ENCODE results near the gene ATP1A4.

ATP1A4 gene

DNA sequence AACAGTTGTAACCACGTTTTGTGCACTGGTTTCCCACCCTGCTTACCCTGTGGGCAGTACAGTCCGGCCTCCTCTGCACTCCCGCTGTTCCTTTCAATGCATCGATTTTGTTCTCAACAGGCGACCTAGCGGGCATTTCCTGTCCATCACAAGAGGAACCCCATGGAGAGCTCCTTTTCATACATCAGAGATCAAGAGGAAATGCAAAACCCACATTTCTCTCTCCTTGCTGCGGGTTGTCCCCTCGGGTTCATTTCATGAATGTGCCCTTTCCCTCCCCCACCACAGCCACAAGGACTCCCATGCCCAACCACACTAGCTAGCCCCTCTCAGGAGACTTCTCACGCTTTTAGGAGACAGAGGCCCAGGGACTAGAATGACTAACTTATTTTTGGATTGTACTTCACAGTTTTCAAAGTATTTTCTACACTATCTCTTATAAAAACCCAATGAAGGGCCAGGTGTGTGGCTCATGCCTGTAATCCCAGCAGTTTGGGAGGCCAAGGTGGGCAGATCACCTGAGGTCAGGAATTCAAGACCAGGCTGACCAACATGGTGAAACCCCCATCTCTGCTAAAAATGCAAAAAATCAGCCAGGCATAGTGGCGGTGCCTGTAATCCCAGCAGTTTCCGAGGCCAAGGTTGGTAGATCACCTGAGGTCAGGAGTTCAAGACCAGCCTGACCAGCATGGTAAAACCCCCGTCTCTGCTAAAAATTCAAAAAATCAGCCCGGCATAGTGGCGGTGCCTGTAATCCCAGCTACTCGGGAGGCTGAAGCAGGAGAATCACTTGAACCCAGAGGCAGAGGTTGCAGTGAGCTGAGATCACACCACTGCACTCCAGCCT is 18.4 kb downstream of the ATP1A4 start:
- Histone ChIP-seq H3K27ac (ENCODE audit: low read depth, low read length) (no peak overlapping the region), H3K9ac (ENCODE audit: low read depth in 1 of 2, low read length in 2 of 2) (no peak overlapping the region), H3K4me1 (ENCODE audit: control insufficient read depth in 1 of 2, insufficient read depth in 2 of 2, low read length in 2 of 2) (no peaks in the 10 kb centered on the region), H3K36me3 (ENCODE audit: control insufficient read depth in 1 of 2, insufficient read depth in 2 of 2, low read length in 2 of 2) (no peaks in the 10 kb centered on the region), H3K4me3 (ENCODE audit: low read depth in 1 of 2, low read length in 2 of 2) (no peak overlapping the region), H3K9me3 (ENCODE audit: control insufficient read depth in 1 of 2, low read length in 2 of 2) (no peaks in the 10 kb centered on the region), H3K27me3 (ENCODE audit: control insufficient read depth in 1 of 2, insufficient read depth in 2 of 2, low read length in 2 of 2) (peaks cover 0 to 5% of the 10 kb centered on the region in 2 donors)

DNA sequence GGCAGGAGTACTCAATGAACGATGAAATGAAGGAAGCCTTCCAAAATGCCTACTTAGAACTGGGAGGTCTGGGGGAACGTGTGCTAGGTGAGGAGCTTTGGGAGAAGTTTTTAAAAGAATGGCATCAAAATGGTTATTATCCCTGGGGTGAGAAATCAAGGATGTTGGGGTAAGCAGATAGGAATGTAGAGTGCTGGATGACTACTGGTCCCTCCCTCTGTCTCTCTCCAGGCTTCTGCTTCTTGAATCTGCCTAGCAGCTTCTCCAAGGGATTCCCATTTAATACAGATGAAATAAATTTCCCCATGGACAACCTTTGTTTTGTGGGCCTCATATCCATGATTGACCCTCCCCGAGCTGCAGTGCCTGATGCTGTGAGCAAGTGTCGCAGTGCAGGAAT is 20.0 kb downstream of the ATP1A4 start:
- Histone ChIP-seq H3K9me3 (ENCODE audit: control insufficient read depth in 1 of 2, low read length in 2 of 2) (no peaks in the 10 kb centered on the region), H3K27ac (ENCODE audit: low read depth, low read length) (no peak overlapping the region), H3K4me3 (ENCODE audit: low read depth in 1 of 2, low read length in 2 of 2) (no peak overlapping the region), H3K36me3 (ENCODE audit: control insufficient read depth in 1 of 2, insufficient read depth in 2 of 2, low read length in 2 of 2) (no peaks in the 10 kb centered on the region), H3K9ac (ENCODE audit: low read depth in 1 of 2, low read length in 2 of 2) (no peak overlapping the region), H3K27me3 (ENCODE audit: control insufficient read depth in 1 of 2, insufficient read depth in 2 of 2, low read length in 2 of 2) (peaks cover 0 to 5% of the 10 kb centered on the region in 2 donors), H3K4me1 (ENCODE audit: control insufficient read depth in 1 of 2, insufficient read depth in 2 of 2, low read length in 2 of 2) (no peaks in the 10 kb centered on the region)

DNA sequence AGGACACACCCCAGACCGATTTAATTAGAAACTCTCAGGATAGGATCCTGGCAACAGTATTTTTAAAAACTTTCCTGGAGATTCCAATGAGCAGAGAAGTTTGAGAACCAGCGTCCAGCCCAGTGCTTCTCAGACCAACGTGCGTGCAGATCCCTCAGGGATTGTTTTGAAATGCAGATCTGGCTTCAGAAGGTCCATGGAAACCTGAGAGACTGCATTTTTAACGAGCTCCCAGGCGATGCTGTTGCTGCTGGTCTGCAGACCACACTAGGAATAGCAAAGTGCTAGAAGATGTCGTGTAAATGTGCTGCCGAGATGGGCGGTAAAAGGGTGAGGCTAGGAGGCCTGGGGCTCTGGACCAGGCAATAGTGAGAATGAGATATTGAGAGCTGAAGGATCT is 20.6 kb downstream of the ATP1A4 start:
- Histone ChIP-seq H3K4me3 (ENCODE audit: low read depth in 1 of 2, low read length in 2 of 2) (no peak overlapping the region), H3K9me3 (ENCODE audit: control insufficient read depth in 1 of 2, low read length in 2 of 2) (no peaks in the 10 kb centered on the region), H3K27me3 (ENCODE audit: control insufficient read depth in 1 of 2, insufficient read depth in 2 of 2, low read length in 2 of 2) (no peaks in the 10 kb centered on the region), H3K36me3 (ENCODE audit: control insufficient read depth in 1 of 2, insufficient read depth in 2 of 2, low read length in 2 of 2) (no peaks in the 10 kb centered on the region), H3K9ac (ENCODE audit: low read depth in 1 of 2, low read length in 2 of 2) (no peak overlapping the region), H3K4me1 (ENCODE audit: control insufficient read depth in 1 of 2, insufficient read depth in 2 of 2, low read length in 2 of 2) (no peaks in the 10 kb centered on the region), H3K27ac (ENCODE audit: low read depth, low read length) (no peak overlapping the region)

DNA sequence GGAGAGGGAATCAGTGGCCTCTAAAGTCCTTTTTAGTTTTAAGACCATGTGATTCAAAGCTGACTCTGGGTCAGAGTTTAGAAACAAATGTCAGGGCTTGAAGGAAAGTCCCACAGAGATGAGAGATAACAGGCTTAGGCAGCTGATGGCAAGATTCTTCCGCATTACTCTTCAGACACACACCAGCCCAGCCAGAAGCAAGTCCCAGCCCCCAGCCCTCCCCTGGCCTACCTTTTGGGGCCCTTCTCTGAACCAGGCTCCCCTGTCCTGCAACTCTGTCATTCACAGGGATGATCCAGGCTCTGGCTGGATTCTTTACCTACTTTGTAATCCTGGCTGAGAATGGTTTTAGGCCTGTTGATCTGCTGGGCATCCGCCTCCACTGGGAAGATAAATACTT is 25.8 kb downstream of the ATP1A4 start:
- Histone ChIP-seq H3K4me1 (ENCODE audit: control insufficient read depth in 1 of 2, insufficient read depth in 2 of 2, low read length in 2 of 2) (no peaks in the 10 kb centered on the region), H3K27me3 (ENCODE audit: control insufficient read depth in 1 of 2, insufficient read depth in 2 of 2, low read length in 2 of 2) (no peaks in the 10 kb centered on the region), H3K27ac (ENCODE audit: low read depth, low read length) (no peak overlapping the region), H3K36me3 (ENCODE audit: control insufficient read depth in 1 of 2, insufficient read depth in 2 of 2, low read length in 2 of 2) (no peaks in the 10 kb centered on the region), H3K9me3 (ENCODE audit: control insufficient read depth in 1 of 2, low read length in 2 of 2) (no peaks in the 10 kb centered on the region), H3K4me3 (ENCODE audit: low read depth in 1 of 2, low read length in 2 of 2) (no peak overlapping the region), H3K9ac (ENCODE audit: low read depth in 1 of 2, low read length in 2 of 2) (no peak overlapping the region)

DNA sequence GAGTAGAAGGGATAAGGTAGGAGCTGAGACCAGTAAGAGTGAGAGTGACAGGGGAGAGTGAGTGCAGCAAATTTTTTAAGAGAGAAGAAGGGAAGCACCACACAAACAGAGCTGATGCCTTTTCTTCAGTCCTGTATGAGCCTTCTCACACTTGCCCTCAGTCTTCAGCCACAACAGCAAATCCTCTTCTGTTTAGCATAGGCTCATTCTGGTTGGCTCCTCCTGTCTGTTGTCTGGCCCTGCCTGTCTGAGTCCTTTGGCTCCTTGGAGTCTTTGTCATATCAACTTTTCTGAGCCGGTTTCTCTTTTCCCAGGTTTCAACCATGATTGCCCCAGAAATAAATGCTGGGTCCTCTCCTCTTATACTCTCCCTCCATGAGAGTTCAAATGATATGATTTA is 26.3 kb downstream of the ATP1A4 start:
- Histone ChIP-seq H3K4me3 (ENCODE audit: low read depth in 1 of 2, low read length in 2 of 2) (no peak overlapping the region), H3K9ac (ENCODE audit: low read depth in 1 of 2, low read length in 2 of 2) (no peak overlapping the region), H3K27ac (ENCODE audit: low read depth, low read length) (no peak overlapping the region), H3K36me3 (ENCODE audit: control insufficient read depth in 1 of 2, insufficient read depth in 2 of 2, low read length in 2 of 2) (no peaks in the 10 kb centered on the region), H3K27me3 (ENCODE audit: control insufficient read depth in 1 of 2, insufficient read depth in 2 of 2, low read length in 2 of 2) (no peaks in the 10 kb centered on the region), H3K9me3 (ENCODE audit: control insufficient read depth in 1 of 2, low read length in 2 of 2) (no peaks in the 10 kb centered on the region), H3K4me1 (ENCODE audit: control insufficient read depth in 1 of 2, insufficient read depth in 2 of 2, low read length in 2 of 2) (no peaks in the 10 kb centered on the region)

DNA sequence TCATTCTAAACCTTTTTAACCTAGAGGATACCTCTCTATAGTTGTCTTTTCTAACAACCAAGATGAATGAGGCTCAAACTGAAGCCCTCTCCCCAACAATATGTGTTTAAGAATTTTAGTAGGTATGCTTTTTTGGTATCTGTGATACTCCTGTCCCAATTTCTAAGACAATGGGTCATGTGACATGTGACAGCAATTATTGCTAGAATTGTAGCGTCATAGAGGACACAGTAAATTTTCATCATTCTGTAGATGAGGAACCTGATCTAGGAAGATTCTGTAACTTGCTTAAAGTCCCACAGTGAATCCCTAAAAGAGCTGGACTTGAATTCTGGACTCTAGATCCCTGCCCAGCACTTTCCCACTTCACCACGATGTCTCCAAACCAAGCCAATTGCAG is 27.3 kb downstream of the ATP1A4 start:
- Histone ChIP-seq H3K4me3 (ENCODE audit: low read depth in 1 of 2, low read length in 2 of 2) (no peak overlapping the region), H3K36me3 (ENCODE audit: control insufficient read depth in 1 of 2, insufficient read depth in 2 of 2, low read length in 2 of 2) (no peaks in the 10 kb centered on the region), H3K9ac (ENCODE audit: low read depth in 1 of 2, low read length in 2 of 2) (no peak overlapping the region), H3K9me3 (ENCODE audit: control insufficient read depth in 1 of 2, low read length in 2 of 2) (no peaks in the 10 kb centered on the region), H3K27me3 (ENCODE audit: control insufficient read depth in 1 of 2, insufficient read depth in 2 of 2, low read length in 2 of 2) (no peaks in the 10 kb centered on the region), H3K27ac (ENCODE audit: low read depth, low read length) (no peak overlapping the region), H3K4me1 (ENCODE audit: control insufficient read depth in 1 of 2, insufficient read depth in 2 of 2, low read length in 2 of 2) (no peaks in the 10 kb centered on the region)

DNA sequence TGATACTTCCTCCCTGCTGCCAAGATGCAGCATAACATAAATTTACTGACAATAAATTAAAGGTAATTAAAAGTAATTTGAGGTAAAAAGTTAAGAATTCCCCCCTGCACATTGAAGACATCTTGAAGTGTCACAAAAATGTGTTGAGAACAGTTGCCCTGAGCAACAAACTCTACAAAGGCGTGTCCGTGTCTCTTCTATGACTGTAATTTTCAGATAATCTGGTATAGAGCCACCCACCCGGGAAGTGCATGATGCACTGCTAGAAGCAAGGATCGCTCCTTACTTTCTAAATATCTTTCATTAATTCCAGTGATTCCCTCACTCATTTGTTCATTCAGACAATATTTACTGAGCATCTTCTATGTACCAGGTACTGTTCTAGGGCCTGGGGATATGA is 27.9 kb downstream of the ATP1A4 start:
- Histone ChIP-seq H3K9me3 (ENCODE audit: control insufficient read depth in 1 of 2, low read length in 2 of 2) (no peaks in the 10 kb centered on the region), H3K4me3 (ENCODE audit: low read depth in 1 of 2, low read length in 2 of 2) (no peak overlapping the region), H3K36me3 (ENCODE audit: control insufficient read depth in 1 of 2, insufficient read depth in 2 of 2, low read length in 2 of 2) (no peaks in the 10 kb centered on the region), H3K4me1 (ENCODE audit: control insufficient read depth in 1 of 2, insufficient read depth in 2 of 2, low read length in 2 of 2) (no peaks in the 10 kb centered on the region), H3K27me3 (ENCODE audit: control insufficient read depth in 1 of 2, insufficient read depth in 2 of 2, low read length in 2 of 2) (no peaks in the 10 kb centered on the region), H3K27ac (ENCODE audit: low read depth, low read length) (no peak overlapping the region), H3K9ac (ENCODE audit: low read depth in 1 of 2, low read length in 2 of 2) (no peak overlapping the region)

DNA sequence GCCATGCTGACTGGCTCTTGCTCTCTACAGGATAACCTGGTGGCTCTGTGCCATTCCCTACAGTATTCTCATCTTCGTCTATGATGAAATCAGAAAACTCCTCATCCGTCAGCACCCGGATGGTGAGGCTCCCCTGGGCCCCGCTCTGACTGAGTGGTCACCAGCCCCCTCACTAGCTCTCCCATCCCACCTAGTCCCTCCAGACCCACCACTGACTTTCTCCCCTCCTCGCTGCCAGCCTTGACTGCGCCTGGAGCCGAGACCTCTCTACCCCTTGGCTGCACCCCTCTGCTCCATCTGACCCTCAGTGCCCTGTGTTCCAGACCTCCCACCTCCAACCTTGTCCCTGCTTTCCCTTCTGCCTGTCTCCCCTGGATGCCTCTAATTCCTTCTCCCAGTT is 34.8 kb downstream of the ATP1A4 start:
- Histone ChIP-seq H3K36me3 (ENCODE audit: control insufficient read depth in 1 of 2, insufficient read depth in 2 of 2, low read length in 2 of 2) (no peaks in the 10 kb centered on the region), H3K27me3 (ENCODE audit: control insufficient read depth in 1 of 2, insufficient read depth in 2 of 2, low read length in 2 of 2) (no peaks in the 10 kb centered on the region), H3K9me3 (ENCODE audit: control insufficient read depth in 1 of 2, low read length in 2 of 2) (no peaks in the 10 kb centered on the region), H3K9ac (ENCODE audit: low read depth in 1 of 2, low read length in 2 of 2) (no peak overlapping the region), H3K27ac (ENCODE audit: low read depth, low read length) (no peak overlapping the region), H3K4me1 (ENCODE audit: control insufficient read depth in 1 of 2, insufficient read depth in 2 of 2, low read length in 2 of 2) (no peaks in the 10 kb centered on the region), H3K4me3 (ENCODE audit: low read depth in 1 of 2, low read length in 2 of 2) (no peak overlapping the region)

DNA sequence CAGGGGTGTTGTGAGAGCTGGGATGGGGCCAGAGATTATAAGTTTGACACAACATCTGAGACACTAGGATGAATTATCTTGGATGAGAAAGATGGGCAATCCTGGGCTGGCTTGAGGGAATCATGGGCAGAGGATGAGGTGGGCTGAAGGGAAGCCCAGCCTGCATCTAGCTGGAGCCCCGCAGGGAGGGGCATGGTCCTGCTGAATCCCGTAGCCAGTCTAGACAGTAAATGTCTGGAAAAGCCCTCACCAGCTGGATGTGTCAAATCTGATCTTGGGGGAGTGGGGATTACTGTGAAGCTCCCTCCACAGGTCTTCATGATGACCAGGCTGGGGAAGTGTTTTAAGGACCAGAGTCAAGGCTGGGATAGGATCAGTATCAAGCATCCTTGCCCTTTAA is 35.3 kb downstream of the ATP1A4 start:
- no peaks in the 10 kb centered on the region for H3K4me1 ChIP-seq (ENCODE audit: control insufficient read depth in 1 of 2, insufficient read depth in 2 of 2, low read length in 2 of 2)
- H3K36me3 ChIP-seq (ENCODE audit: control insufficient read depth in 1 of 2, insufficient read depth in 2 of 2, low read length in 2 of 2): no peaks in the 10 kb centered on the region
- H3K27ac ChIP-seq (ENCODE audit: low read depth, low read length): no peak overlapping the region
- H3K9ac ChIP-seq (ENCODE audit: low read depth in 1 of 2, low read length in 2 of 2): no peak overlapping the region
- no peaks in the 10 kb centered on the region for H3K27me3 ChIP-seq (ENCODE audit: control insufficient read depth in 1 of 2, insufficient read depth in 2 of 2, low read length in 2 of 2)
- H3K9me3 ChIP-seq (ENCODE audit: control insufficient read depth in 1 of 2, low read length in 2 of 2): no peaks in the 10 kb centered on the region
- H3K4me3 ChIP-seq (ENCODE audit: low read depth in 1 of 2, low read length in 2 of 2): no peak overlapping the region

DNA sequence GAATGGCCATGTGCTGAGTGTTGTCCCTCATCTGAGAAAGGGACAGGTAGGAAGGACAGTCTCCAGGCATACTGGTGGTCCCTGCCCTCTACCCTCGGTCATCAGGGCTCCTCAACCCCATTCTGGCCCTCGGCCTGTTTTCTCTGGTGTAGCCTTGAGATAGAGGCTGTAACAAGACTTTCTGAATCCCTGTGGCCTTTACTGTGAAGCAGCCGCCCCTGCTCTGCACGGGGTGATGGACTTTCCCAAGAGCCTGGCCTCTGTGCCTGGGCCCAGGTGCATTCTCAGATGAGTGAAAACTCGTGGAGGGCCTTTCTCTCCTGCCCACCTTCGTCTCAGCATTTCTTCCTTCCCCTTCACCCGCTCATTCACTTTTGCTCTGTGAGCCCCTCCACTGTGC is 36.0 kb downstream of the ATP1A4 start:
- H3K9ac ChIP-seq (ENCODE audit: low read depth in 1 of 2, low read length in 2 of 2): no peak overlapping the region

More for the DNA sequence above, 36.0 kb downstream of the ATP1A4 start:
- no peaks in the 10 kb centered on the region for H3K36me3 ChIP-seq (ENCODE audit: control insufficient read depth in 1 of 2, insufficient read depth in 2 of 2, low read length in 2 of 2)
- H3K27ac ChIP-seq (ENCODE audit: low read depth, low read length): no peak overlapping the region
- H3K9me3 ChIP-seq (ENCODE audit: control insufficient read depth in 1 of 2, low read length in 2 of 2): no peaks in the 10 kb centered on the region
- H3K4me3 ChIP-seq (ENCODE audit: low read depth in 1 of 2, low read length in 2 of 2): no peak overlapping the region
- no peaks in the 10 kb centered on the region for H3K4me1 ChIP-seq (ENCODE audit: control insufficient read depth in 1 of 2, insufficient read depth in 2 of 2, low read length in 2 of 2)
- H3K27me3 ChIP-seq (ENCODE audit: control insufficient read depth in 1 of 2, insufficient read depth in 2 of 2, low read length in 2 of 2): no peaks in the 10 kb centered on the region

Measured in duodenal mucosa (tissue), 2 donors.